NCI-H2081 treated with DMSO at 0.1 percent for 48 hours (cell line): ENCODE results near the gene GNA12.

ENCODE experiments used
- DNase-seq: peaks from one replicate; lab custom pipeline; 2025; lab: John Stamatoyannopoulos, UW

GNA12 gene

GRCh38 chr7:2817456-2817855 is 26.7 kb downstream of the GNA12 start:
- no peak for DNase-seq

DNA sequence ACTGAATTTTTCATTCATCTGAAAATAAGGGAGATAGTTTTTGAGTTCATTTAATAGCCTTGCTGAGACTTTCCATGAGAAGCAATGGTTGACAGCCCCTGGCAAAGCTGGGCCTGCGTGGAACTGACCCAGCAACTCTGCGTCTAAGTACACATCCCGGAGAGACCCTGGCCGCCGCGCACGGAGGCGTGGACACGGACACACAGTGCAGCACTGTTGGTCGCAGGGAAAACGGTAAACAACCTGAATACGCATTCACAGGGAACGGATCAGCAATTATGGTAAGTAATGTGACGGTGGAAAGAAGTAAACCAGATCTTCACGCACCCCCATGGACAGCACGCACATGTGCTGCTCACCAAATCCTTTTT is 28.2 kb downstream of the GNA12 start:
- DNase-seq, result no peak

GRCh38 chr7:2814946-2815874 is 28.9 kb downstream of the GNA12 start:
- DNase-seq, result no peak

- no peak for DNase-seq
Measured at GRCh38 chr7:2814186-2814945, 29.7 kb downstream of the GNA12 start.

GRCh38 chr7:2813350-2814185 is 30.5 kb downstream of the GNA12 start:
- no peak for DNase-seq

- no peak for DNase-seq
Measured at GRCh38 chr7:2812831-2813230, 31.3 kb downstream of the GNA12 start.

DNA sequence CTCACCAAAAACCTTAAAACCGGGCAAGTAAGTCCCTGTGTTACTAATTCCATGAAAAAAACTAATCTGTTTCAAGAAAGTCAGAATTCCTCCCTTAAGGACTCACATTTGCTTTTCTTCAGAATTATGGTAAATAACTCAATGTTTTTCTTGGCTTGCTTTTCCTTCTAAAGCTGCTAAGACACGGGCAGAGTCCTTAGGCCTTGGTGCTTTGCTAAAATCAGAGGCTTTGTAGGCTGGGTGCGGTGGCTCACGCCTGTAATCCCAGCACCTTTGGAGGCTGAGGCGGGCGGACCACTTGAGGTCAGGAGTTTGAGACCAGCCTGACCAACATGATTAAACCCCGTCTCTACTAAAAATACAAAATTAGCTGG is 32.0 kb downstream of the GNA12 start:
- no peak for DNase-seq

DNA sequence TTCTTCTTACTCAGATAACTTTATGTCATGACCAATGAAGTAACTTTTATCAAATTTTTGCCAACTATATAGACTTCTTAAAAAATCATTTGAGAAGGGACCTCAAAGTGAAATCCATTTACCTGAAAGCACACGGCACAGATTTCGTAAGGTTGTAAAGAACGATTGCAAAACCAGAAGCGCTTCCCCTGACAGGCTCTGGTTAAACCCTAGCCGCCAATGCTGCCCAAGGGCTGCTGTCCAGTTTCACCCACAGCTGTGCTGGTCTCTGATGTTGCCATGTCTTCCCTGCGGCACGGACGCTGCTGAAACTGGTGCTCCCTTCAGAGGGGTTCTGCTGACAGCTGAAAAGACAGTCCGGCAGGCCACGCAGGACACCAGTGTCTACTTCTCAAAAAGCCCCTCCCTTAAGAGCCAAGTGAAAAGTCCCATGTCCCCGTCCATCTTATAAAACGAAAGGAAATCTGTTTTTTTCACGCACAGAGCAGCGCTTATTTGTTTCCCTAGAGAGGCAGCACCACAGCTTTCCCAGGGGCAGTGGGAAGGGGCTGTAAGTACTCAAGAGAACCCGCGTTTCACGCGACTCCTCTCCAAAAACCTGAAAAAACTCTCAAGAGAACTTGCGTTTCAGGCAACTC is 32.5 kb downstream of the GNA12 start:
- DNase-seq, result no peak

GRCh38 chr7:2810682-2811415 is 33.3 kb downstream of the GNA12 start:
- no peak for DNase-seq

- no peak for DNase-seq
Measured at GRCh38 chr7:2809903-2810625, 34.0 kb downstream of the GNA12 start.

DNA sequence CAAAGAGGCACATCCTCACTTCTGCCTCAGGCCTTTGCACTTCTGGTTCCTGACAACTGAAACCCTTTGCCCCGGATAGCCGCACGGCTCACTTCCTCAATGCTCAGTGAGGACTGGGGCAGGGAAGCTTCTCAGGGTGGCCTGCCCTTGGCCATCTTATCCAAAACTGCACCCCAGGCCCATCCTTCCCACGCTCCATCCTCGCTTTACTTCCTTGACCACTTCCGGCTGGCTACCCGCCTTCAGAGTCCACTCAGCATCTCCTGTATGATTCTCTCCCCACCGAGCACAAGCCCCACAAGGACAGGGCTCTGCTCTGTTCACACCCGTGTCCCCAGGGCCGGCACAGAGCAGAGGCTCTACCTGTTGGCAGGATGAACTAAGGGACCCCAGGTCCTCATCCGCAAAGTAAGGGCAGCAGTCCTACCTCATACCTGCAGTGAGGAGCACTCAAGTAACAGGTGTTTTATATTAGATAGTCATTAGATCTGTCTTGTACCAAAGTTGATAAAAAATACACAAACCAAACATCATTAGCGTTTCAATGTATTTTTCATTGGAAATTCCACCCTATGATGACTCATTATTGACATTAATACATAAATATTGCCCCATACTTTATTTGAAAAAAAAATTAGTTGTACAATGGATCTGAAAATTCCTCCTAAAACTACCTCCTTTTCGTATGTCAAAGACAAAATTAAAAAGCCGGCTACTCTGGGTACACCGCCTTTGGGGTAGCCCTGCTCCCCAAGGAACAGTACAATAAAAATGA is 35.0 kb downstream of the GNA12 start:
- DNase-seq, result no peak

GRCh38 chr7:2807845-2808772 is 36.0 kb downstream of the GNA12 start:
- no peak for DNase-seq

GRCh38 chr7:2807460-2807844 is 36.7 kb downstream of the GNA12 start:
- no peak for DNase-seq

DNA sequence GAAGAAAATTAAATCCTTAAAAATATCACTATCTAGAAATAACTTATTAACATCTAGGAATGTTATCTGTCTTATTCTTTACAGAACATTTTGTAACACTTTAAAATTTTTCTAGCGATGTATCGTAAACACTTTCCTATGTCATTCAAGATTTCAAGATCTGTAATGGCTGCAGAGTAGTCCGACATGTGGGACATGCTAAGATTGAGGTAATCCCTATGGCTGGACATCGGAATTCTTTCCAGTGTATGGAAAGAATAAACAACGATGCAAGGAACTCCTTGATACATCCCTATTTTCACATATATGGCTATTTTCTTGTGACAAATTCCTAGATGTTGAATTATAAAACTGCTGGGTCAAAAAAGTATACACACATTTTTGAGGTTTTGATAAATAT is 37.5 kb downstream of the GNA12 start:
- DNase-seq, result no peak

- DNase-seq, result no peak
Measured at GRCh38 chr7:2805213-2805944, 38.7 kb downstream of the GNA12 start.

- DNase-seq, result no peak
Measured at GRCh38 chr7:2804227-2804763, 39.8 kb downstream of the GNA12 start.

DNA sequence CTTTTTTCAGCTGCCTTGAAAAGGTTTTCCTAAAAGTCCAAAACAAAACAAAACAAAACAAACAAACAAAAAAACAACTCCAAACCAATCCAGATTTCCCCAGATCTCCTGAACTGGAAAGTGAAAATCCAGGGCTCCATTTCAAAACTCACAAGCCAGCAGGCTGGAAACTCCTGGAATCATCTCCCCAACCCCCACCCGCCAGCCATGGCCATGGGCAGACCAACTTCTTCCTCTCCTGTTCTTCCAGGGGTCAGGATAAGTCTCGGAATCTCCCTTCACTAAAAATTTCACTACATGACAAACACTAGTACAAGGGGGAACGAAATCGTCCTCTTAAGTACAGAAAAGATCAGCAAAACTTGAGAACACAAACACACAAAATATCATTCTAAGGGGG is 40.4 kb downstream of the GNA12 start:
- no peak for DNase-seq

DNA sequence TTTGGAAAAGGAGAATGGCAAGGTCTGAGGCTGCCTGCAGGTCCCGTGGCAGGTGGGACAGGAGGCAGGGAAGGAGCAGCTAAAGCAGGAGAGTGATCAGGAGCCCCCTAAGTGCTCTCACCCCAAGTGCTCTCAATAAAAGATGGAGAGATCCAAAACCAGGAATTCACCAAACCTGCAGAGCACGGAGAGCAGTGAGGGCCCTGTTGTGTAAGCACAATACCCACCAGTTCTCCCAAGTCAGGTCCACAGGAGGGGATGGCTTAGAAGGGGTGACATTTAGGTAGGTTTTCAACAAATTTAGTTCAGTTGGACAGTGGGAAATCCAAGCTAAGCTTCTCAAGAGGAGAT is 40.8 kb downstream of the GNA12 start:
- DNase-seq, result no peak
